ENCODE measurements around the gene SPRR2D.
A peak's percentile ranks its signal among the peaks of the same experiment; 100 is the strongest.
"Not testable (repeated sequence)": the region's sequence is repeated elsewhere in the genome, so short reads cannot be mapped to it uniquely, and the experiment has no call there.

The SPRR2D gene

DNA sequence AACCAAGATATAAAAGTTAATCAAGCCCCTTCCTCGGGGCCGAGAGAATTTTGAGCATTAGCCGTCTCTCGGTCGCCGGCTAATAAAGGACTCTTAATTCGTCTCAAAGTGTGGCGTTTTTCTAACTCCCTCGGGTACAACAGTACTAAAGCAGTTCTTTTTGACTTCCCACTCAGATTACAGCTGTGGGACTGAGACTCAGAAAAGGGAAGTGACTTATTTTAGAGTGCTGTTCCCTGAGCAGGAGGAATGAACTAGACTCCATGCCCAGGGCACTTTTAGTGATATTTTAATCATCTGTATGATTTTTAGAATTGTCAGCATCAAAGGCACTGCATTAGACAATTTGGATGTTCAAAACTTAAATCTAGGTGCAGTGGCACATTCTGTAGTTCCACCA, 18.6 kb downstream of the SPRR2D start:
- not testable (repeated sequence) for H3K4me1 ChIP-seq (ENCODE audit: control extremely low read depth in 1 of 4, control insufficient read depth in 4 of 4, insufficient read depth in 4 of 4, low read length in 3 of 4); H3K4me3 ChIP-seq (ENCODE audit: control insufficient read depth in 1 of 7, extremely low read depth in 1 of 7, insufficient read depth in 4 of 7, low read depth in 2 of 7, low read length in 6 of 7); H3K36me3 ChIP-seq (ENCODE audit: control insufficient read depth in 4 of 4, insufficient read depth in 4 of 4, low read length in 3 of 4); H3K27ac ChIP-seq (ENCODE audit: insufficient read depth in 1 of 2, low read depth in 1 of 2, low read length in 2 of 2, poor library complexity in 1 of 2, severe bottlenecking in 2 of 2); H3K9me3 ChIP-seq (ENCODE audit: control extremely low read depth in 1 of 5, control insufficient read depth in 4 of 5, insufficient read depth in 2 of 5, low read depth in 1 of 5, low read length in 4 of 5); H3K27me3 ChIP-seq (replicated peaks in 2 of 5; ENCODE audit: control insufficient read depth in 4 of 5, insufficient read depth in 5 of 5, low read length in 4 of 5)
- CTCF ChIA-PET: interaction anchor here (1.3 kb wide), 1 partner anchor 11 kb away, joined by 3 read pairs; no protein-coding TSS in a partner anchor
- POLR2A ChIA-PET: interaction anchor here (0.6 kb wide), 1 partner anchor 53 kb away, joined by 4 read pairs; no protein-coding TSS in a partner anchor
- peak in 2 of 3 donors; percentile 9 to 10 for DNase-seq
- WGBS (ENCODE audit: insufficient coverage): 25% methylated on average over 4 of the region's 9 CpGs

DNA sequence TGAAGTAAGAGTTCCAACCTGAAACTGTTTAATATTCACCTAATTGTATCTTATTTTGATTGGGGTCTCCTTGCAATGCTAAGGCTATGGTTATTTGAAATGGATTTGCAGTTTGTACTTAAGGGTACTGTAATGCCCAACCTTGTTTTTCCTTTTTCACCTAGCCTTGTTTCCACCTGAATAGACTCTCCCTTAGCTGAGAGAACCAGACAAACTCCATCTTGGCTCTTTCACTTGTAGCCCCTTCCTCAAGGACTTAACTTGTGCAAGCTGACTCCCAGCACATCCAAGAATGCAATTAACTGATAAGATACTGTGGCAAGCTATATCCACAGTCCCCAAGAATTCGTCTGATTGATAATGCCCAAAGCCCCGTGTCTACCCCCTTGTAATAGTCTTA, 19.1 kb downstream of the SPRR2D start:
- H3K4me1 ChIP-seq (ENCODE audit: control extremely low read depth in 1 of 4, control insufficient read depth in 4 of 4, insufficient read depth in 4 of 4, low read length in 3 of 4); H3K9me3 ChIP-seq (ENCODE audit: control extremely low read depth in 1 of 5, control insufficient read depth in 4 of 5, insufficient read depth in 2 of 5, low read depth in 1 of 5, low read length in 4 of 5); H3K36me3 ChIP-seq (ENCODE audit: control insufficient read depth in 4 of 4, insufficient read depth in 4 of 4, low read length in 3 of 4); H3K27me3 ChIP-seq (replicated peaks in 2 of 5; ENCODE audit: control insufficient read depth in 4 of 5, insufficient read depth in 5 of 5, low read length in 4 of 5); POLR2A ChIA-PET; DNase-seq; H3K27ac ChIP-seq (ENCODE audit: insufficient read depth in 1 of 2, low read depth in 1 of 2, low read length in 2 of 2, poor library complexity in 1 of 2, severe bottlenecking in 2 of 2); H3K4me3 ChIP-seq (ENCODE audit: control insufficient read depth in 1 of 7, extremely low read depth in 1 of 7, insufficient read depth in 4 of 7, low read depth in 2 of 7, low read length in 6 of 7): not testable (repeated sequence)
- WGBS (ENCODE audit: insufficient coverage): 49% methylated on average over 2 of the region's 2 CpGs
- CTCF ChIA-PET: interaction anchor here (1.3 kb wide), 1 partner anchor 11 kb away, joined by 3 read pairs; no protein-coding TSS in a partner anchor

DNA sequence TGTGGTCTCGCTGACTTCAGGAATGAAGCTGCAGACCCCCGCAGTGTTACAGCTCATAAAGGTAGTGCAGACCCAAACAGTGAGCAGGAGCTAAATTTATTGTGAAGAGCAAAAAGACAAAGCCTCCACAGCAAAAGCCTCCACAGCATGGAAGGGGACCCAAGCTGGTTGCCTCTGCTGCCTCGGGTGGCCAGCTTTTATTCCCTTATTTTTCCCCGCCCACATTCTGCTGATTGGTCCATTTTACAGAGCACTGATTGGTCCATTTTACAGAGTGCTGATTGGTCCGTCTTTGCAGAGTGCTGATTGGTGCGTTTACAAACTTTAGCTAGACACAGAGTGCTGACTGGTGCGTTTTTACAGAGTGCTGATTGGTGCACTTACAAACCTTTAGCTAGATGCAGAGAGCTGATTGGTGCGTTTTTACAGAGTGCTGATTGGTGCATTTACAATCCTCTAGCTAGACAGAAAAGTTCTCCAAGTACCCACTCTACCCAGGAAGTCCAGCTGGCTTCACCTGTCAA, 29.6 kb downstream of the SPRR2D start:
- H3K4me3 ChIP-seq (ENCODE audit: control insufficient read depth in 1 of 7, extremely low read depth in 1 of 7, insufficient read depth in 4 of 7, low read depth in 2 of 7, low read length in 6 of 7); DNase-seq; H3K36me3 ChIP-seq (ENCODE audit: control insufficient read depth in 4 of 4, insufficient read depth in 4 of 4, low read length in 3 of 4); H3K27ac ChIP-seq (ENCODE audit: insufficient read depth in 1 of 2, low read depth in 1 of 2, low read length in 2 of 2, poor library complexity in 1 of 2, severe bottlenecking in 2 of 2); H3K27me3 ChIP-seq (replicated peaks in 2 of 5; ENCODE audit: control insufficient read depth in 4 of 5, insufficient read depth in 5 of 5, low read length in 4 of 5); CTCF ChIA-PET; H3K4me1 ChIP-seq (ENCODE audit: control extremely low read depth in 1 of 4, control insufficient read depth in 4 of 4, insufficient read depth in 4 of 4, low read length in 3 of 4); H3K9me3 ChIP-seq (ENCODE audit: control extremely low read depth in 1 of 5, control insufficient read depth in 4 of 5, insufficient read depth in 2 of 5, low read depth in 1 of 5, low read length in 4 of 5); POLR2A ChIA-PET: not testable (repeated sequence)
- 87% methylated on average over 7 of the region's 8 CpGs for WGBS (ENCODE audit: insufficient coverage)

DNA sequence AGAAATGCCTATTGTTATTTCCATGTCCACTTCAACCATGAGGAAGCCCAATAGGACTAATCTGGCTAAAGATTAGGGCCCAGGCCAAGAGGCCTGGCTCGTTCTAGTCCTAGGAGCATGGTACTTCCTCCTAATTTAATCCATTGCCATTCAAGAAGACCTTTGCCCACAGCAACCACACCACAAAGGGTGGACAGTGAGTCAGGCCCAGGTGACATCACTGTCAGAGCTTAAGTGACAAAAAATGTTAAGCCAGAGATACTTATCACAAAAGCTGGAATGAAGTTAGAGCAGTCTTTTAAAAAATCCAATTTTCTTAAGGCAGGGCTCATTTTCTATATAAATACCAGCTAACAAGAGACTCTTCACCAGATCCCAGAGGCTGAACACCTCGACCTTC, 39.5 kb downstream of the SPRR2D start, which contains the start of gene SPRR3:
Gene SPRR3, plus strand, starts transcription at position 368 of the 400 bp plus-strand sequence. CDS start 1,272 bp downstream, outside the sequence.
- H3K9me3 ChIP-seq (ENCODE audit: control extremely low read depth in 1 of 5, control insufficient read depth in 4 of 5, insufficient read depth in 2 of 5, low read depth in 1 of 5, low read length in 4 of 5): no peaks in the 10 kb centered on the region
- ChIA-PET POLR2A (no interaction called here), CTCF (interaction anchor here (0.7 kb wide), 1 partner anchor 10 kb away, joined by 3 read pairs; no protein-coding TSS in a partner anchor)

DNA sequence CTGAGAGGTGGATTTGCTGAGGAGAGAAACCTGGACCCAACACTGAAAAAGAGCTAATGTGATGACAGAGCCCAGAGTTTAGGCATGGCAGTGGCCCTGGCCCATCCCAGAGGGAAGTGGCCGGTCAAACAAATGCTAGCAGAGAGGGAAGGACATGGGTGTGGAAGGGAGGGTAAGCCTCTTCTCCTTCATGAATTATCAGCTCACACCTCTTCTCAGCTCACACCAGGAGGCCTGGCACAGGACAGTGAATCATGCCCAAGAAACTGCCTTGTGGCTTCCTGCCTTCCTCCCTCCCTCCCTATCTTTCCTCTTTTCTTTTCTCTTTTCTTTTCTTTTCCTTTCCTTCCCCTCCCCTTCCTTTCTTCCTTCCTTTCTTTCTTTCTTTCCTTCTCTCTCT, 40.6 kb downstream of the SPRR2D start:
- Histone ChIP-seq H3K36me3 (ENCODE audit: control insufficient read depth in 4 of 4, insufficient read depth in 4 of 4, low read length in 3 of 4) (no peaks in the 10 kb centered on the region), H3K27ac (ENCODE audit: insufficient read depth in 1 of 2, low read depth in 1 of 2, low read length in 2 of 2, poor library complexity in 1 of 2, severe bottlenecking in 2 of 2) (no peak overlapping the region), H3K27me3 (replicated peaks in 2 of 5; ENCODE audit: control insufficient read depth in 4 of 5, insufficient read depth in 5 of 5, low read length in 4 of 5) (peaks cover 0 to 6% (median 3%) of the 10 kb centered on the region in 5 experiments), H3K4me1 (ENCODE audit: control extremely low read depth in 1 of 4, control insufficient read depth in 4 of 4, insufficient read depth in 4 of 4, low read length in 3 of 4) (no peaks in the 10 kb centered on the region), H3K4me3 (ENCODE audit: control insufficient read depth in 1 of 7, extremely low read depth in 1 of 7, insufficient read depth in 4 of 7, low read depth in 2 of 7, low read length in 6 of 7) (no peak overlapping the region), H3K9me3 (ENCODE audit: control extremely low read depth in 1 of 5, control insufficient read depth in 4 of 5, insufficient read depth in 2 of 5, low read depth in 1 of 5, low read length in 4 of 5) (peaks cover 0 to 2% (median 0%) of the 10 kb centered on the region in 5 experiments)
- CTCF ChIA-PET: interaction anchor here (0.7 kb wide), 1 partner anchor 8 kb away, joined by 3 read pairs; no protein-coding TSS in a partner anchor
- POLR2A ChIA-PET: no interaction called here
- no peak for DNase-seq
- no CpG with 5 or more reads among the region's 1 CpG for WGBS (ENCODE audit: insufficient coverage)

More for the DNA sequence above, 39.5 kb downstream of the SPRR2D start, which contains the start of gene SPRR3:
- WGBS (ENCODE audit: insufficient coverage): 100% methylated on average over 2 of the region's 2 CpGs
- H3K4me1 ChIP-seq (ENCODE audit: control extremely low read depth in 1 of 4, control insufficient read depth in 4 of 4, insufficient read depth in 4 of 4, low read length in 3 of 4): no peaks in the 10 kb centered on the region
- no peak within 1 kb of the TSS for H3K27ac ChIP-seq (ENCODE audit: insufficient read depth in 1 of 2, low read depth in 1 of 2, low read length in 2 of 2, poor library complexity in 1 of 2, severe bottlenecking in 2 of 2)
- H3K4me3 ChIP-seq (ENCODE audit: control insufficient read depth in 1 of 7, extremely low read depth in 1 of 7, insufficient read depth in 4 of 7, low read depth in 2 of 7, low read length in 6 of 7): no peak within 1 kb of the TSS
- peaks cover 0 to 6% (median 3%) of the 10 kb centered on the region in 5 experiments for H3K27me3 ChIP-seq (replicated peaks in 2 of 5; ENCODE audit: control insufficient read depth in 4 of 5, insufficient read depth in 5 of 5, low read length in 4 of 5)
- H3K36me3 ChIP-seq (ENCODE audit: control insufficient read depth in 4 of 4, insufficient read depth in 4 of 4, low read length in 3 of 4): no peaks in the 10 kb centered on the region
- DNase-seq: no peak

DNA sequence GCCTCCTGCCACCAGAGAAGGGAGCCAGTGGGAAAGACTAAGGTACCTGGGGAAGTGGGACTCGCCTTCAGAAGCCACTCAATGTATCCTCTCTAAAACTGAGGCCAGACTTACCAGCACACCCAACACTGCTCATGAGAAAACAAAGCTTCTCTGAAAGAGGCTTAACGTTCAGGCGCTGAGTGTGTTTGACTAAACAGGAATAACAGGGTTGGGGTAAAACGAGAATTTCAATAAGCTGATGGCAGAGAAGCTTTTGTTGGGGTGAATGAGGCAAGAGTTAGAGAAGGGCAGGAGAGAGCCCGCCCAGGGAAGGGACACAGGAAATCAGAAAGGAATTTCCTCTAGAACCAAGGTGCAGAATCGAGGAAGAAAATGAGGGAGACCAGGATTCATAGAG, 41.1 kb downstream of the SPRR2D start:
- Histone ChIP-seq H3K9me3 (ENCODE audit: control extremely low read depth in 1 of 5, control insufficient read depth in 4 of 5, insufficient read depth in 2 of 5, low read depth in 1 of 5, low read length in 4 of 5) (peaks cover 0 to 4% (median 3%) of the 10 kb centered on the region in 5 experiments), H3K27me3 (replicated peaks in 2 of 5; ENCODE audit: control insufficient read depth in 4 of 5, insufficient read depth in 5 of 5, low read length in 4 of 5) (peaks cover 0 to 6% (median 3%) of the 10 kb centered on the region in 5 experiments), H3K4me1 (ENCODE audit: control extremely low read depth in 1 of 4, control insufficient read depth in 4 of 4, insufficient read depth in 4 of 4, low read length in 3 of 4) (no peaks in the 10 kb centered on the region), H3K4me3 (ENCODE audit: control insufficient read depth in 1 of 7, extremely low read depth in 1 of 7, insufficient read depth in 4 of 7, low read depth in 2 of 7, low read length in 6 of 7) (no peak overlapping the region), H3K36me3 (ENCODE audit: control insufficient read depth in 4 of 4, insufficient read depth in 4 of 4, low read length in 3 of 4) (no peaks in the 10 kb centered on the region), H3K27ac (ENCODE audit: insufficient read depth in 1 of 2, low read depth in 1 of 2, low read length in 2 of 2, poor library complexity in 1 of 2, severe bottlenecking in 2 of 2) (no peak overlapping the region)
- WGBS (ENCODE audit: insufficient coverage): 83% methylated on average over 2 of the region's 6 CpGs
- ChIA-PET CTCF (no interaction called here), POLR2A (no interaction called here)
- DNase-seq: no peak

DNA sequence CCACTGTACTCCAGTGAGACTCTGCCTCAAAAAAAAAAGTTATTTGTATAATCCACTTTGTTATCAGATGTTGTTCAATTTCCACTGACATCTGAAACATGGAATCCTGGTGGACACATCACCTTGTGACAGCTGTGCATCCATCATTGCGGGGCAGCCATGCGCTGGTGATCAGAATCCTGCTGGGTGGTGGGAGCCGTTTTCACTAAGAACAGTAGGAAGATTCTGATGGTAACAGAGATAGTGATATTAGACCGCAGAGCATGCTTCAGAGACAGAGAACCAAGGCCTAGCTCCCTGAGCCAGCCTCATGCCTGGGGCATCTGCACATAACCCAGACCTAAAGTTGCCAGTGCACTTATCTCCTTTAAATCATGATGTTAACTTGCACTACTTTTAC, 42.4 kb downstream of the SPRR2D start:
- Histone ChIP-seq H3K4me3 (ENCODE audit: control insufficient read depth in 1 of 7, extremely low read depth in 1 of 7, insufficient read depth in 4 of 7, low read depth in 2 of 7, low read length in 6 of 7) (no peak overlapping the region), H3K27me3 (replicated peaks in 2 of 5; ENCODE audit: control insufficient read depth in 4 of 5, insufficient read depth in 5 of 5, low read length in 4 of 5) (peaks cover 0 to 6% (median 3%) of the 10 kb centered on the region in 5 experiments), H3K36me3 (ENCODE audit: control insufficient read depth in 4 of 4, insufficient read depth in 4 of 4, low read length in 3 of 4) (no peaks in the 10 kb centered on the region), H3K4me1 (ENCODE audit: control extremely low read depth in 1 of 4, control insufficient read depth in 4 of 4, insufficient read depth in 4 of 4, low read length in 3 of 4) (no peaks in the 10 kb centered on the region), H3K27ac (ENCODE audit: insufficient read depth in 1 of 2, low read depth in 1 of 2, low read length in 2 of 2, poor library complexity in 1 of 2, severe bottlenecking in 2 of 2) (no peak overlapping the region), H3K9me3 (ENCODE audit: control extremely low read depth in 1 of 5, control insufficient read depth in 4 of 5, insufficient read depth in 2 of 5, low read depth in 1 of 5, low read length in 4 of 5) (peaks cover 0 to 4% (median 3%) of the 10 kb centered on the region in 5 experiments)
- POLR2A ChIA-PET: interaction anchor here (0.6 kb wide), 1 partner anchor 14 kb away, joined by 3 read pairs; no protein-coding TSS in a partner anchor
- 96% methylated on average over 4 of the region's 4 CpGs for WGBS (ENCODE audit: insufficient coverage)
- CTCF ChIA-PET: no interaction called here
- no peak for DNase-seq

Data from common myeloid progenitor, CD34-positive (primary cell).